Embryonic facial prominence (tissue), 1 donor: Measurements from ENCODE around the gene ABTB1.
"Not testable (repeated sequence)": the region's sequence is repeated elsewhere in the genome, so short reads cannot be mapped to it uniquely, and the experiment has no call there.

Source experiments
- DNase-seq: peaks from one replicate; pipeline ENCODE4 v3.0.0-alpha.2; 2016; ENCODE audit errors: extremely low spot score

Gene ABTB1

GRCh38 chr3:127702151-127702578 is 29.4 kb downstream of the ABTB1 start:
- no peak for DNase-seq

DNA sequence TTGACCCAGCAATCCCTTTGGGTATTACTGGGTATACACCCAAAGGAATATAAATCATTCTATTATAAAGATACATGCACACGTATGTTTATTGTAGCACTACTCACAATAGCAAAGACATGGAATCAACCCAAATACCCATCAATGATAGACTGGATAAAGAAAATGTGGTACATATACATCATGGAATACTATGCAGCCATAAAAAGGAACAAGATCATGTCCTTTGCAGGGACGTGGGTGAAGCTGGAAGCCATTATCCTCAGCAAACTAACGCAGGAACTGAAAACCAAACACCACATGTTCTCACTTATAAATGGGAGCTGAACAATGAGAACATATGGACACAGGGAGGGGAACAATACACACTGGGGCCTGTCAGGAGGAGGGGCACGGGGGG is 32.1 kb downstream of the ABTB1 start:
- not testable (repeated sequence) for DNase-seq

DNA sequence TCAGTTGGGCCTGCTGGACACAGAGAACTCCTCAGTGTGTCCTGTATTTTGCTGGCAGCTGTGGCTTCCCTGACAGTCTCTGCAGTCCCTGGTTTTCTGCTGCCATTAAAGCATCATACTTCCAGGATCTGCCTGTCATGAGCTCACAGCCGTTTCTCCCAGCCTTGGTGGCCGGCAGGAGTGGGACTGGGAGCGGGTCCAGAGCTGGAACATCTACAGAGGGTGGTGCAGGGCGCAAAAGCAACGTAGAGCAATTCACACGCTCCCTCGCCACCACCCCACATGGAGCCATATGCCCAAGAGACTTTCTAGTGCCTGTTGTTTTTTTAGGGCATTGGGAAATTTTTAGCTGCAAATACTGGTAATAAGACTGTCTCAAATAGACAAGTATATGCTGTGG is 33.6 kb downstream of the ABTB1 start:
- no peak for DNase-seq

- no peak for DNase-seq
These were observed 34.1 kb downstream of the ABTB1 start for GRCh38 chr3:127706785-127707351.

DNA sequence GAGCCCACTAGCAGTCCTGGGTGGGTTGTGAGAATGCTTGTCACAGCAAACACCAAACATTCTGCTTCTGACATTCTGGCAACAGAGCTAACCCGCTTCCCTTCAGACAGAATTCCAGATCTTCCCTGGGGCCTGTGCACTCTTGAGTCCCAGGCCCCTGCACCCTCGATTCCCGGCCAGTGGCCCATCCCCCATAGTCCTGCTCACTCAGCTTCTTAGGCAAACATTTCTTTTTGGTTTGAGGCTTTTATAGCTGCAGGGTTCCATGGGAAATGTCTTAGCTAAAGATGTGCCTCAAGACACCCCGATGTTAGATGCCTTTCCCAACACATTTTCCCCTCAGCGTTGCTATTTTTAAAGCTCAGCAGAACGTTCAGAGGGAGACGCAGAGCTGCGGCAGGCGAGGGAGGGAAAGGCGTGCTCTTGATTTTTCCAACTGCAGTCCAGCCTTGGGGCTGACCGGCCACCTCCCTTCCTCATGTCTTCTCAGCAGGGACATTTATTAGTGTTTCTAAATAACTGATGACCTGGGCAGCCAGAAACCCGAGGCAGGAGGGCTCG is 35.2 kb downstream of the ABTB1 start:
- no peak for DNase-seq

- DNase-seq: no peak
These were observed 36.1 kb downstream of the ABTB1 start for GRCh38 chr3:127708837-127709236.

- DNase-seq: no peak
These were observed 36.7 kb downstream of the ABTB1 start for GRCh38 chr3:127709320-127710060.

DNA sequence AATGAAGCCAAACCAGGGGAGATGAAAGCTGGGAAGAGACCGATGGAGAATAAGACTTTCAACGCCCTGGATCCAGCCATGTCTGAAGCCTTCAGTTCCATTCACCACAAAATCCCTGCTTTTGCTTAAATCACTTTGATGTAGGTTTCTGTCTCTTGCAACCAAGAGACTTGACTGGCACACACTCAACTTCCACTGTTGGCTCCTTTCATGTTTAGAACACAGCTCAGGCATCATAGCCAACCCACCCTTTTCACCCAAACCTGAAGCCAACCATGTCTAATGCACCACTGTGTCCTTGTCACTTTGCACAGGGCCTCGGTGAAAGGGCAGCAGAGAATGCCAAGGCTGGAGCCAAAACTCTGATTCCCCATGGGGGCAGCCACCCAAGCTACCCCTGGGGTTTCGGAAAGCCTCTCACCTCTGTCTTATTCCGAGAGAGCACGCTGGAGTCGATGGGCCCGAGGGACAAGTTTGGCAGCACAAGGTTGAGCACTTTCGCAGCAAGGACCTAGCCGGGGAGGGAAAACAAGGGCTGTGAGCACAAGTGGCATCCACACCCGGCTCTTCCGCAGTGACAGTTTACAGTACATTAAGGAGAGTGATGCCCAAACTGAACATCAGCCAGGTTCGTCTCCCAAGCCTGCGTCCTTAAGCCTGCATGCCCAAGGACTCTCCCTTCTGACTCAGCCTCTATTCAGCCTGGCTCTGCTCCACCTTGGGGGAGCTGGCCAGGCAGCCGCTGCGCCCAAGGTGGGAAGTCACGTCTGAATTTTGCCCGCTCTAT is 37.6 kb downstream of the ABTB1 start:
- DNase-seq: no peak

DNA sequence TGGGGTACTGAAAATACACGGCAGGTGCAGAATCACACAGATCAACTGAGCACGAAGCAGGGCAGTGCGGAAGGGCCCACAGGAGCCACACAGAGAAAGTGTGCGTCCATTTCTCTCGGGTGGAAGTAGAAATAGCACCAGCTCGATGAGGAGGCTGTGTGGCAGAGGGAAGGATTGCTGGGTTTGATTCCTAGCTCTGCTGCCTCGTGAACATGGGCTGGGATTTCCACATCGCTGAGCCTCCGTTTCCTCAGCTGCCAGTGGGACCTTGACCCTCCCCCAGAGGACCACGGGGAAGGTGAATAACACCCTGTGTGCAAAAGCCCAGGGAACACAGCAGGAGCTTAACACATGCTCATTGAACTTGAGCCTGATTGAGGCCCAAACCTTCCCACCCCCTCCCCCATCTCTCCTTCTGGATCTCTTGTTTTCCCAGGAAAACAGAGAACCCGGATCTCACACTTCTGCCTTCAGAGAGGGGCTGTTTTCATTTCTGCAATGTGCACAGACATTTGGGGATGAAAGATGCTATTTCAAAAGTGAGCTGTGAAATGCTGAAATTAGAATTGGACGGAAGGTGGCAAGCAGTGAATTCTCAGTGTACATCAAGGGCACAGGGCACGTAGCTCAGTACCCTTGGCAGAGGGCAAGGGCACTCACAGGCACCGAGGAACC is 38.4 kb downstream of the ABTB1 start:
- DNase-seq: no peak

- DNase-seq: no peak
These were observed 39.1 kb downstream of the ABTB1 start for GRCh38 chr3:127711896-127712295.

DNA sequence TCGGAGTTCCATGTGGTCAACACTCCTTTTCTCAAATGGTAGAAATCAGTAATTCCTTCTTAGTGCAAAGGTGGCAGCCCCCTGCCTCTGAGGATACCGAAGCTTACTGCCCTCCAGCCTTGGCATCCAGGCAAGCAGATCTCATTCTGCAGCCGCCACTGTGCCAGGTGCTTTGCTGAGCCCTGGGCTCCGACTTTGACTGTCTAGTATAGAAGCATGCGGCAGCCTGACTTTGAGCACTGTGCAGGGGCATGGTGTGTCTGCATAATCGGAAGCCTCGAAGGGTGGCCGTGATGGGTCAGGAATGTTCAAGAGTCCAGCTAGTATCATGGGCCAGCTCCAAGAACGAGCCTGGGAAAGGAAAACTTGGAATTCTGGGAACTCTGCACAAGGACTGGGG is 39.7 kb downstream of the ABTB1 start:
- no peak for DNase-seq

DNA sequence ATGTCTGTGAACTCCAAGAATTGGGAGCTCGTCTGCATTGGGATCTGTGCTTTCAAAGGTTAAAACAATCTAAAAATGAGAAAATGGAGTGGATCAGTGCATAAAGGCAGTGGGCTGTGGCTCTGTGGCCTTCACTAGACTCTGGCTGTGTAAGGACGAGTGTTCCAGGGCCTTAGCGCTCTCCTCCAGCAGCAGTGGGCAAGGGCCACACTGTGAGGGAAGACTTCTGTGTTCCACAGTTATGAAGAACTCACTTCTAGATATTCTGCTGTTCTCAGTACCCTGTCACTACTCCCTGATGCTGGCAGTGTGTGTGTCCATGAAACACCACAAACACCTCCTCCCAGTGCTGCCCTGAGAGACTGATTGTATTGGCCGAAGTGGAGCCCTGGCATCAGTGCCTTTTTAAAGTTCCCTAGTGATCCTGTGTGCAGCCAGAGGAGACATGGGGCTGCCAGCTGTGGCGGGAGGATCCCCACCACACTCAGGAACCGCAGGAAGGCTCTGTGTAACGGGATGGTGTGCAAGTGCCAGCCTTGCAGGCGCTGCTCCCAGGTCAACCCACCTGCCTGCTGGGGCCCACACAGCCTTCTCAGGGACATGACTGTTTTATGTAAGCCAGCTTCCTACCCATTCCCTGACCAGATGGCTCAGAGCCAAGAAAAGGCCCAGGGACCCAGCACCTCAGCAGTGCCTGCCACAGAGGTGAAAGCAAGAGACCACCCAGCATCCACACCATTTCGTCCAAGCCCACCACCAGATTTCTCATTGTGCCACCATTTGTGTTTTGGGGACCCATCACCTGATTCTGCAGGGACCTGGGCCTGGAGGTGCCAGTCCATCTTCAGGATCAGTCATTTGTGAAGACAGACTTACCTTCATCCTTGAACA is 40.4 kb downstream of the ABTB1 start:
- DNase-seq: no peak

GRCh38 chr3:127714125-127714571 is 41.4 kb downstream of the ABTB1 start:
- DNase-seq: no peak

DNA sequence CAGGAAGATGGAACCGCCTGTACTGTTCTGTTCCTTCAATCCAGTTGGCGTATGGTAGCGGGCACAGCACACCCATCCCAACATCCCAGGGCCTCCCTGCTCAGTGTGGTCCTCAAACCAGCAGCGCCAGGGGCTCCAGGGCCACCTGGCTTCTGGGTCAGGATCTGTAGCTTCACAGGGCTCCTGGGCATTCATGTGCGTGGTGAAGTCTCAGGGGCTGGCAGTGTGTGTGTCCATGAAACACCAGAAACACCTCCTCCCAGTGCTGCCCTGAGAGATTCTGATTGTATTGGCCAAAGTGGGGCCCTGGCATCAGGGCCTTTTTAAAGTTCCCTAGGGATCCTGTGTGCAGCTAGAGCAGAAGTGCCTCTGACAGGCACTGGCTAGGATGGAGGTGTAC is 42.1 kb downstream of the ABTB1 start:
- DNase-seq: no peak

DNA sequence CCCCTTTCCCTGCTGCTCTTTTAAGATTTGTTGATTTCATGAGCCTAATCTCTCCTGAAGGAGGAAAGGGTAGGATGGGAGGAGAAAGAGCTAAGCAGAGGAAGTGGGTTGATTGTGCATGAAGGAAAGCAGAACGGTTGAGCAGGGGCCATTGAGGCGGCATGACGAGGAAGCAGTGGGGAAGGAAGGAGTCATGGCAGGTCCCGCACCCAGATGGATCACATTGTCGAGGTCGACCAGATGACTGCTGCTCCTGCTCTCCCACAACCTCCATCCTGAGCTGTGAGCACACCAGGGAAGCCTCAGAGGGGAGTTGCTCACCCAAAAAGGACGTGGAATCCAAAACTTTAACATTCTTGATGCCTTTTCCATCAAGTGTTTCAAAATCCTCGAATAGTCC is 42.8 kb downstream of the ABTB1 start:
- DNase-seq: no peak

DNA sequence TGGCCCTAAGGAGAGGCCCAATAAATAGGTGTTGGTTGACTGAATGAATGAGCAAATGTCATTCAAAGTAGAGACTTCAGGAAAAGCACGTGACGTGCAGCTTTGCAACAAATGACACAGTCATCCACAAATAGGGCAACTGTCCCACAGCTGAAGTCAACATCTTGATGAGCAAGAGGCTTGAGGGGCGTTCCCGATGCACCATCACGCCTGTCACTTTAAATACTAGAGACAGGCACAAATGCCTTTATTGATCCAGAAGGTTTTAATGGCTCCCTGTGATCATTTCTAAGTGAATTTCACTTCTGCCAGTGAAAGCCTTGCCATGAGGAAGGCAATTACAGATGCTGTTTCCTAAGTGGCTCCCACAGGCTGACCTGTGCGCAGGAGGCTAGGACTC is 43.6 kb downstream of the ABTB1 start:
- no peak for DNase-seq

DNA sequence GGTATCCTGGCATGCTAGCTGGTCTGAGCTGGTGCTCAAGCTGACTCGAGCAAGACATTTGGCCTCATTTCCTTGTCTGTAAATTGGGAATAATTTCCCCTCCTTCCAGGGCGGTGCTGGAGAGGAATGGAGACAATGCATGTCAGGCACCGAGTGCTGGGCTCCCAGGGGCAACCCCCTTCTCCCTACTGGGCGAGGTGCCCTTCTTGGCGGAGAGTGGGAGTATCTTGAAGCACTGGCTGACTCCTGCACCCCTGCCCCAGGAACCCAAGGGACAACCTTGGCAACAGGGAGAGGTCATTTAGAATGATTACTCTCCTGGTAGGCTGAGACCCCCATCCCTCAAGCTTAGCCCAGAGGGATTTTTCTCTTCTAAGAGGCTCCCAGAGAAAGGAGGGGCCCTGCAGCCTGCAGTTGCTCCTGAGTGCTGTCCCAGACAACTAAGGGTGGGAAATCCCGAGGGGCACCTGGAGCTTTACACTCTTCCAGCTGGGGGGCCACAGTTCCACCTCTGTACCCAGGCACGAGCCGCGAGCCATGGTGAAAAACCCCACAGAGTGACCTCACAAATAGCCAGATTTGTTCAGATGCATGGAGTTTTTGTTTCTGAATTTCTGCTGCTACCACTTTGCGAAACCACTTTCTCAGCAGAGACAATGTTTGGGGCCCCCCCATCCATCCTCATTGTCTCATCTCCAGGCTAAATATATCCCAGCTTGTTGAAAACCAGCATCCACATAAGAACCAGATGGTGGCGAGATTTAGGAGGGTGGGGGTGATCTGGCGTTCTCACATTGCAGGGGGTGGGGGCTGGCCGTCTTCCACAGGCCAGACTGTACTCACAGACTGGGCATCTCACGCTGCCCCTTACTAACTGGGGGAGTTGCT is 44.8 kb downstream of the ABTB1 start:
- no peak for DNase-seq

- DNase-seq: no peak
These were observed 45.6 kb downstream of the ABTB1 start for GRCh38 chr3:127718245-127718915.

- DNase-seq: no peak
These were observed 46.2 kb downstream of the ABTB1 start for GRCh38 chr3:127718916-127719290.
